HT1080 (cell line): ENCODE measurements around the gene KNDC1. TPM values are rescaled to one million over a fixed set of nuclear protein-coding genes. Genes with fewer than 3 reads are reported as not detected.

Experiments
- DNase-seq: peaks from one replicate; pipeline ENCODE4 v3.0.0-alpha.2; 2015; ENCODE audit warnings: low read depth
- total RNA-seq: library from RNA; depleted of rRNA; stranded (reverse); fragments of >200 nt; shearing (Covaris generic); gene quantifications from 2 replicates; pipeline ENCODE4 v1.2.3, GENCODE V29; 2014

The KNDC1 gene
- total RNA-seq, 1 experiment from 2014 or later: not detected

- no peak for DNase-seq
These were observed 78.4 kb downstream of the KNDC1 start for GRCh38 chr10:133238466-133238804.

GRCh38 chr10:133239990-133240389 is 80.0 kb downstream of the KNDC1 start:
- DNase-seq: no peak

GRCh38 chr10:133241501-133242205 is 81.6 kb downstream of the KNDC1 start:
- DNase-seq: no peak

- peak; percentile 40 for DNase-seq
These were observed 82.8 kb downstream of the KNDC1 start for GRCh38 chr10:133242611-133243356.

- DNase-seq: no peak
These were observed 83.6 kb downstream of the KNDC1 start for GRCh38 chr10:133243593-133243992.

GRCh38 chr10:133245439-133246235 is 85.6 kb downstream of the KNDC1 start:
- no peak for DNase-seq

GRCh38 chr10:133246236-133246626 is 86.2 kb downstream of the KNDC1 start:
- DNase-seq: no peak

GRCh38 chr10:133247681-133248333 is 87.8 kb downstream of the KNDC1 start:
- no peak for DNase-seq

GRCh38 chr10:133248334-133248715 is 88.3 kb downstream of the KNDC1 start:
- DNase-seq: no peak

GRCh38 chr10:133249094-133249780 is 89.2 kb downstream of the KNDC1 start:
- DNase-seq: no peak

- DNase-seq: no peak
These were observed 90.1 kb downstream of the KNDC1 start for GRCh38 chr10:133249975-133250754.

- DNase-seq: no peak
These were observed 91.6 kb downstream of the KNDC1 start for GRCh38 chr10:133251388-133252222.

GRCh38 chr10:133252223-133252552 is 92.2 kb downstream of the KNDC1 start:
- no peak for DNase-seq

- no peak for DNase-seq
These were observed 93.4 kb downstream of the KNDC1 start for GRCh38 chr10:133253361-133253955.

GRCh38 chr10:133254421-133255120 is 94.6 kb downstream of the KNDC1 start:
- DNase-seq: no peak

GRCh38 chr10:133255323-133255722 is 95.3 kb downstream of the KNDC1 start:
- no peak for DNase-seq

GRCh38 chr10:133257489-133258065 is 97.6 kb downstream of the KNDC1 start:
- DNase-seq: no peak
